ENCODE results near the gene OR5L1.

Gene OR5L1

DNA sequence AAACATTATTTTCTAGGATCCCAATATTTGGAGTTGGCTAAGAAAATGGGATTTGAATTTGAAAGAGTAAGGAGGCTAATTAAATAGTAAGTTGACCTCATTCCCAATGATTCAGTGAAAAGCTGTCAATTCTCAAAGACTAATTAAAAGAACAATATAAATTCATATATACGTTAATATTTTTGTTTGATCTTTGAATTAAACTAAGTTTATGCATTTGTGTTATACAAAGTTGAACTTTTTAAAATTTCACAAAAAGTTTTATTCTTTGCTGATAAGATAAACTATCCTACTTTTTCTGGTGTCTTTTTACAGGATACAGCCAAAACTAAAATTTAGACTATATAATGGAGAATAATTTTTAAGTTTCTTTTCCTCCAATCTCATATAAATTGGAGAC lies at the start of gene OR5L1:
Gene OR5L1 (plus strand): TSS at position 301 of the 400 bp plus-strand sequence. CDS start 100 bp downstream, outside the sequence.
- no peak for DNase-seq

GRCh38 chr11:55773138-55773537 lies 38.0 kb upstream of the OR5L1 start, which contains the start of gene OR5D13:
TSS of gene OR5D13 (plus strand) at chr11:55773438. CDS start at chr11:55773438, 0 bp downstream.
- DNase-seq: no peak

- DNase-seq: no peak
Measured at GRCh38 chr11:55791606-55792005, 19.6 kb upstream of the OR5L1 start.

- DNase-seq: no peak
Measured at GRCh38 chr11:55793321-55793720, 17.8 kb upstream of the OR5L1 start.

DNA sequence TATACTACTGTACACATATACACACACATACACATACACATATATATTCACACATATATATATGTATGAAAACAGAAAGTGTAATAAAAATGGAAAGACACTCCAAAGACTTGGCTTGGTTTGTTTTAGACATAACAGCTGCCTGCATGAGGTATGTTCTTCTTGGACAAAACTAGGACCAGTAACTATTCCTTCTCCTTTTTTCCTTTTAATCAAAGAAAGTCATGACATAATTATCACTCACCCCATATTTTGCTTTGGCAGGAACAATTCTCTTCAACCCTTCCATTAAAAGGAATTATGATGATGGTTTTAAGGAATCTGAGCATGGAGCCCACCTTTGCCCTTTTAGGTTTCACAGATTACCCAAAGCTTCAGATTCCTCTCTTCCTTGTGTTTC lies 15.9 kb upstream of the OR5L1 start, which contains the start of gene OR5D14:
Gene OR5D14 (plus strand): TSS at position 301 of the 400 bp plus-strand sequence. CDS start 0 bp downstream, at position 301.
- no peak for DNase-seq

- no peak for DNase-seq
Measured at GRCh38 chr11:55806248-55806647, 4.9 kb upstream of the OR5L1 start.

DNA sequence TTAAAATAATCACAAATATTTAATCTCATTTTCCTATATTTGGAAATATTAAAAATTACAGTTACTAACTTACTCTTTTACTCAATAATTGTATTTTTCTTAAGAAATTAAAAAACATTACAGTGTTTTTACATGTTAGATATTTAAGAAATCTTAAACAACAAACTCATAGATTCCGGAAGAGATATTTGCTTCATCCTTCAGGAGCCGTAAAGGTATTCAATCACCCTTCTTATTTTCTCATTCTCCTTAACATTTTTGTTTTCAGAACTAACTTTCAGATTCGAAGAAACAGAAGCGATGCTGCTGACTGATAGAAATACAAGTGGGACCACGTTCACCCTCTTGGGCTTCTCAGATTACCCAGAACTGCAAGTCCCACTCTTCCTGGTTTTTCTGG lies 8.2 kb downstream of the OR5L1 start, which contains the start of gene OR5D18:
Gene OR5D18 (plus strand): TSS at position 301 of the 400 bp plus-strand sequence. CDS start 0 bp downstream, at position 301.
- DNase-seq: no peak

- no peak for DNase-seq
Measured at GRCh38 chr11:55826919-55827318, 15.8 kb downstream of the OR5L1 start, which contains the start of gene OR5L2. TSS of gene OR5L2 (plus strand) at chr11:55827219. CDS start at chr11:55827219, 0 bp downstream.

- DNase-seq: no peak
Measured at GRCh38 chr11:55838452-55838851, 27.3 kb downstream of the OR5L1 start, which contains the start of gene OR5D16. TSS of gene OR5D16 (plus strand) at chr11:55838752. CDS start at chr11:55838752, 0 bp downstream.

DNA sequence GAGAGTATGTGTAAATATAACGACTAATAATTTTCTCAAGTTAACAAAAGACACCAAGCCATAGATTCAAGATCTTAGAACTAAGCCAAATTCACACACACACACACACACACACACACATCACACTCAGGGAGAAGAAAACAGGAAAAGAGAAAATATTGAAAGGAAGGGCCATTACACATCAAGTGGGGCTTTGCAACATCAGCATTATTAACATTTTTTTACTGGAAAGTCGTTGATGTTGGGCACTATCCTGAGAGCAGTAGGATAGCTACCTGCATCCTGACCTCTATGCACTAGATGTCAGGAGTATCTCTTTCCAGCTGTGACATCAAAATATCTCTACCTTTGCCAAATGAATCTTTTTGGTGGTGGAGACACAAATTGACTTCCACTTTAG lies 36.3 kb downstream of the OR5L1 start:
- no peak for DNase-seq

DNA sequence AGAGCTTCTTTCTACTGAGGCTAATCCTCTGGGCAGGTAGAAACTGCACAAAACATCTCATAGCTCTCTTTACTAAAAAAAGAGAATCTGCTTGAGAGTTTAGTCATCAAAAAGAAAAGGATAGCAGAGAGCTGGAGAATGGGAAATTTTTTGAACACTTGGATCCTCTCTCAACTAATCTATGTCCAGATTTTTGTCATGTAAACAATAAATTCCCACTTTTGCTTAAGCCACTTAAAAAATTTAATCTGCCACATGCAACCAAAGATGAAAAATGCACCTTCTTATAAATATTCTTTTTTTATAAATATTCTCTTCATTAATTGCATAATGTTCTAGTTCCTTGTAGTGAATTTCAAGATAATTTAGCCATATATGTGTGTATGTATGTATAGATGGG lies 37.9 kb downstream of the OR5L1 start:
- no peak for DNase-seq

GRCh38 chr11:55852141-55852540 lies 41.0 kb downstream of the OR5L1 start:
- DNase-seq: no peak

GRCh38 chr11:55854704-55855103 lies 43.5 kb downstream of the OR5L1 start:
- DNase-seq: no peak
